A549 (cell line): Measurements from ENCODE around the gene PPRC1.

Experiments used
- CTCF ChIP-seq: fragments of >200 bp; sonication (Bioruptor Twin); formaldehyde crosslinking; IDR thresholded peaks from 3 replicates; pipeline ENCODE4 v1.5.1; 2016
- E2F6 ChIP-seq: IDR thresholded peaks from 2 replicates; pipeline ENCODE4 v1.6.1; 2012; ENCODE audit warnings: low read depth, borderline replicate concordance
- EP300 ChIP-seq, 2 experiments: fragments of >200 bp; sonication (Bioruptor Twin); formaldehyde crosslinking; IDR thresholded peaks; 2 replicates in 1 of 2; 3 replicates in 1 of 2; pipeline ENCODE4 v1.6.1; 2016 to 2017
- HDAC2 ChIP-seq: fragments of 200-600 bp; sonication (generic); IDR thresholded peaks from 2 replicates; pipeline ENCODE4 v1.6.1; 2016
- HMGXB4 ChIP-seq: fragments of 250-450 bp; sonication (Bioruptor Pico); IDR thresholded peaks from 2 replicates; pipeline ENCODE4 v1.5.0; 2021; ENCODE audit warnings: mild to moderate bottlenecking, moderate library complexity, borderline replicate concordance
- HOXA7 ChIP-seq: fragments of 250-450 bp; sonication (Bioruptor Pico); IDR thresholded peaks from 2 replicates; pipeline ENCODE4 v1.5.0; 2020; ENCODE audit warnings: mild to moderate bottlenecking, moderate library complexity
- JUNB ChIP-seq: fragments of >200 bp; sonication (Bioruptor Twin); formaldehyde crosslinking; IDR thresholded peaks from 2 replicates; pipeline ENCODE4 v1.6.1; 2016
- MAFK ChIP-seq: fragments of 450-650 bp; IDR thresholded peaks from 2 replicates; pipeline ENCODE4 v1.6.1; 2014; ENCODE audit not compliant: partially characterized antibody
- MAX ChIP-seq: IDR thresholded peaks from 2 replicates; pipeline ENCODE4 v1.6.1; 2012
- MYC ChIP-seq: IDR thresholded peaks from 2 replicates; pipeline ENCODE4 v1.6.1; 2012; ENCODE audit warnings: mild to moderate bottlenecking, inconsistent platforms, low read length, improper control_type of control experiment, borderline replicate concordance
- PHF8 ChIP-seq: fragments of 200-600 bp; sonication (generic); IDR thresholded peaks from 2 replicates; pipeline ENCODE4 v1.6.1; 2016; ENCODE audit warnings: low read depth, mild to moderate bottlenecking, antibody characterized with exemption, moderate library complexity, borderline replicate concordance
- POLR2A ChIP-seq: IDR thresholded peaks from 2 replicates; pipeline ENCODE4 v1.6.1; 2012; ENCODE audit warnings: mild to moderate bottlenecking, low read length

- TF ChIP-seq MAFK (no peak), POLR2A (no peak), PHF8 (no peak), CTCF (no peak), E2F6 (no peak), MAX (no peak), MYC (no peak), HOXA7 (CRISPR knock-in tag) (no peak), HDAC2 (no peak), EP300 (IDR thresholded peaks at IDR 0.05) (no peak), HMGXB4 (CRISPR knock-in tag) (no peak), JUNB (no peak)
Observed at GRCh38 chr10:102196893-102197292, 64.1 kb downstream of the PPRC1 start.
